ENCODE measurements around the gene SEC61B. TPM values are rescaled to one million over a fixed set of nuclear protein-coding genes. Genes with fewer than 3 reads are reported as not detected.

Gene SEC61B
- total RNA-seq, 6 donors from 2014 or later = 26.2 to 128 (median 95.7) TPM

DNA sequence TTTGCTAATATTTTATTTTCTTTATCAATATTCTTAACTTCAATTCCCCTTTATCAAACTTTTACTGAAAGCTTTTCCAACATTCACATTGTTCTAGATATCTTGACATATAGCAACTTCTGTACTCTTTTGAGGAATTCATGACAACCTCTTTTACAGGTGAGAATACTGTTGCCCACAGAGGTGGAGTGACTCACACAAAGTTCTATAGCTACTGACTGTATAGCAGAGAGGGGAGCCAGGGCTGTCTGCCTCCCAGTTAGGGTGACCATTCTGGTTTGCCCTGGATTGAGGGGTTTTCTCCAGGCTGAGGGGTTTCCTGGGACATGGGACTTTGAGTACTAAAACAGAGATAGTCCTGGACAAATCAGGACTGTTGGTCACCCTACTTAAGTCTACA is 16.2 kb downstream of the SEC61B start:
- Histone ChIP-seq H3K27ac (no peak overlapping the region), H3K9me3 (no peaks in the 10 kb centered on the region), H3K36me3 (peaks cover 0 to 58% (median 7%) of the 10 kb centered on the region in 4 donors), H3K27me3 (no peaks in the 10 kb centered on the region), H3K4me3 (no peak overlapping the region), H3K4me1 (no peaks in the 10 kb centered on the region)
- no peak for TF ChIP-seq EP300 (IDR thresholded peaks at IDR 0.05)
- no peak for TF ChIP-seq POLR2A (IDR thresholded peaks at IDR 0.05)
- TF ChIP-seq, protein P1, sequence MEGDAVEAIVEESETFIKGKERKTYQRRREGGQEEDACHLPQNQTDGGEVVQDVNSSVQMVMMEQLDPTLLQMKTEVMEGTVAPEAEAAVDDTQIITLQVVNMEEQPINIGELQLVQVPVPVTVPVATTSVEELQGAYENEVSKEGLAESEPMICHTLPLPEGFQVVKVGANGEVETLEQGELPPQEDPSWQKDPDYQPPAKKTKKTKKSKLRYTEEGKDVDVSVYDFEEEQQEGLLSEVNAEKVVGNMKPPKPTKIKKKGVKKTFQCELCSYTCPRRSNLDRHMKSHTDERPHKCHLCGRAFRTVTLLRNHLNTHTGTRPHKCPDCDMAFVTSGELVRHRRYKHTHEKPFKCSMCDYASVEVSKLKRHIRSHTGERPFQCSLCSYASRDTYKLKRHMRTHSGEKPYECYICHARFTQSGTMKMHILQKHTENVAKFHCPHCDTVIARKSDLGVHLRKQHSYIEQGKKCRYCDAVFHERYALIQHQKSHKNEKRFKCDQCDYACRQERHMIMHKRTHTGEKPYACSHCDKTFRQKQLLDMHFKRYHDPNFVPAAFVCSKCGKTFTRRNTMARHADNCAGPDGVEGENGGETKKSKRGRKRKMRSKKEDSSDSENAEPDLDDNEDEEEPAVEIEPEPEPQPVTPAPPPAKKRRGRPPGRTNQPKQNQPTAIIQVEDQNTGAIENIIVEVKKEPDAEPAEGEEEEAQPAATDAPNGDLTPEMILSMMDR (IDR thresholded peaks at IDR 0.05) = no peak
- TF ChIP-seq POLR2AphosphoS5 (IDR thresholded peaks at IDR 0.05) = no peak
- DNase-seq = no peak
- ATAC-seq (ENCODE audit: low FRiP score in 2 of 2) = no peak

DNA sequence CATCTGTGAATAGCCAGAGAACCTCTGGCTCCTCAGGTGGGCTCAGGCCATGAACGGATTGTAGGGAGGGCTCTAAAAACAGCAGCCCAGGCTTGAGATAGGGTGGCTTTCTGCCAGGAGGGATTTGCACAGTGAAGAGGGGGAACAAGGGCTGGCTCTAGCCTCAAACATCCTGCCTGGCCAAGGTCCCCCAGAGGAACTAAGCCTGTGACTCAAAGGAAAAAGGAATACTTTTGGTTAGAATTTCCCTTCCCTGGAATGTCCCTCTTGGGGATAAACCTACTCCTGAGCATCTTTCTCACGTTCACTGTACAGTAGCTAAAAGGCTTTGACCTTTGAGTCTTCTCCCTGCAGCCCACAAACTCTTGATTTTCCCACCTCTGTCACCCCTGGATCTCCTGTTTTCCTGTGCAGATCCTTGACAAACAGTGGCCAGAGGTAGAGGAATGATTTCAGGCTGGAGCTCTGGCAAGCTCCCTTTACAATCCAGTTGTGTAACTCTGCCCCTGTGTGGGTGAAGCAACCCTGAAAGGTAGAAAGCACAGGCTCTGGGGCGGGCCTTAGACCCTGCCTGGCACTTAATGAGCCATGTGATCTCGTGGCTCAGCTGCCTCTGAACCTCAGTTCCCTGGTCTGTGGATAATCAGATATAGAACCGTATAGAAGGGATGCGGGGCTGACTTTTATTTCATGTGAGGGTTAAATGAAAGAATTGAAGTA is 17.4 kb downstream of the SEC61B start:
- 72 to 78% methylated on average over 6 of the region's 6 CpGs for WGBS, 2 donors
- DNase-seq (no peak), ATAC-seq (ENCODE audit: low FRiP score in 2 of 2) (no peak)
- Histone ChIP-seq H3K4me1 (no peaks in the 10 kb centered on the region), H3K36me3 (peaks cover 0 to 47% (median 6%) of the 10 kb centered on the region in 4 donors), H3K4me3 (no peak overlapping the region), H3K27me3 (no peaks in the 10 kb centered on the region), H3K27ac (no peak overlapping the region), H3K9me3 (no peaks in the 10 kb centered on the region)
- no peak for TF ChIP-seq POLR2A (IDR thresholded peaks at IDR 0.05)
- no peak for TF ChIP-seq POLR2AphosphoS5 (IDR thresholded peaks at IDR 0.05)
- TF ChIP-seq, protein P1 (IDR thresholded peaks at IDR 0.05) = no peak
- no peak for TF ChIP-seq EP300 (IDR thresholded peaks at IDR 0.05)

DNA sequence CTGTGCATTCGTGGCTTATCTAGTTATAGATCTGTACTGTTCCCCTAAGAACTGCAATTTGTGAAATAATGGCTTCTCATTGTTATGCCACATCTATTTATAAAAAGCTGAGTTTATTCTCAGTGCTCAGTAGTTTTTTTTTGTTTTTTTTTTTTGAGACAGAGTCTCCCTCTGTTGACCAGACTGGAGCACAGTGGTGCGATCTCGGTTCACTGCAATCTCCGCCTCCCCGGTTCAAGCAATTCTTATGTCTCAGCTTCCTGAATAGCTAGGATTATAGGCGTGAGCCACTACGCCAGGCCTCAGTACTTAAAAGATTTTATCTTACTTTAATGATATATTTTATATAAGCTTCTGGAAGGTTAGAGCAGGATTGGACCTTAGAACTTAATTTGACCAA is 19.0 kb downstream of the SEC61B start:
- Histone ChIP-seq H3K27me3 (no peaks in the 10 kb centered on the region), H3K27ac (no peak overlapping the region), H3K36me3 (peaks cover 0 to 38% (median 6%) of the 10 kb centered on the region in 4 donors), H3K4me3 (no peak overlapping the region), H3K9me3 (no peaks in the 10 kb centered on the region), H3K4me1 (no peaks in the 10 kb centered on the region)
- TF ChIP-seq POLR2AphosphoS5 (IDR thresholded peaks at IDR 0.05) (no peak), POLR2A (IDR thresholded peaks at IDR 0.05) (no peak), EP300 (IDR thresholded peaks at IDR 0.05) (no peak)
- TF ChIP-seq, protein P1 (IDR thresholded peaks at IDR 0.05) = no peak
- no peak for DNase-seq
- ATAC-seq (ENCODE audit: low FRiP score in 2 of 2) = no peak
- WGBS, 2 donors = 88 to 91% methylated on average over 7 of the region's 7 CpGs

DNA sequence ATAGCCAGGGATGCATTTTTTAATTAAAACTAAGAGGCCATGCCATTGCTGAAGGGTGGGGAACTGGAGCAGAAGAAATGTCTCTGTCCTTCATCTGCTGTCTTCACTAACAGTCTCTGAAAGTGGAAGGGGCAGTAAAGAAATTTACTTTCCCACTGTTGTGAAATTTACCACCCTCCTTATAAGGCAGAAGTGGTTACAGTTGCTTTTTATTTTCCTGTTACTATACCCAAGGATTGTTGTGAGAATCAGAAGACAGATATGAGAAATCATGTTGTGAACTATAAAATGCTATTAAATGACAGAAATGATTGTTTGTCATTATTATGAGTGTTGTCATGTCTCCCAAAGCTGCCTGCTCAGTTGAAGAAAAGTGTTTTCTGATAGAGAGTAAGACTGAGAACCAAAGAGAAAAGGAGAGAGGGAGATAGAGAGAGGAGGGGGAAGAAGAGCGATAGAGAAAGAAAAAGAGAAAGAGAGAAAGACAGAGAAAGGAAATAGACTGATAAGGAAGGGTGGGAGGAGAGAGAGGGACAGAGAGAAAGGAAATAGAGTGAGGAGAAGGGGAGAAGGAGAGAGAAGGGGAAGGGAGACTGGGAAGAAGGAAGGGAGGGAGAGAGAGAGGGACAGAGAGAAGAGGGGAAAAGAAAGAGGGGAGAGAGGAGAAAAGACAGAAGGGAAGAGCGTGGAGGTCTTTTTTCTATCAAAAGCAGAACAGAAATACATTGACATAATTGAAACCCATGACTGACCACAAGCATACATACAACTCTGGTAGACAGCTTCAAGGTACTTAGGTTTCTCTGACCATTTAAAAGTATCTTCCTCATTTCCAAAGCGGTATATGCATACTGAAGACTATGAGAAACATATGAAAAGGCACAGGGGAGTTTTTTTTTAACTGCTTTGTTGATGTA is 22.5 kb downstream of the SEC61B start:
- 57 to 77% methylated on average over 3 of the region's 3 CpGs for WGBS, 2 donors
- ATAC-seq (ENCODE audit: low FRiP score in 2 of 2) = no peak
- H3K4me1 ChIP-seq = no peaks in the 10 kb centered on the region

More for the DNA sequence above, 22.5 kb downstream of the SEC61B start:
- no peaks in the 10 kb centered on the region for H3K9me3 ChIP-seq
- DNase-seq = no peak
- TF ChIP-seq POLR2AphosphoS5 (IDR thresholded peaks at IDR 0.05) (no peak), EP300 (IDR thresholded peaks at IDR 0.05) (no peak), POLR2A (IDR thresholded peaks at IDR 0.05) (no peak)
- TF ChIP-seq, protein P1 (IDR thresholded peaks at IDR 0.05) = no peak
- H3K36me3 ChIP-seq = peaks cover 0 to 11% (median 2%) of the 10 kb centered on the region in 4 donors
- H3K27ac ChIP-seq = no peak overlapping the region
- H3K27me3 ChIP-seq = no peaks in the 10 kb centered on the region
- no peak overlapping the region for H3K4me3 ChIP-seq

Data from upper lobe of left lung (tissue), 6 donors.